Osteoblast (primary cell): ENCODE data around the gene CACTIN. TPM values are rescaled to one million over a fixed set of nuclear protein-coding genes. Genes with fewer than 3 reads are reported as not detected.
A peak's percentile ranks its signal among the peaks of the same experiment; 100 is the strongest.

Experiments
- DNase-seq: peaks from one replicate; pipeline ENCODE4 v3.0.0; 2011; ENCODE audit warnings: low spot score, mixed read lengths; ENCODE audit not compliant: insufficient read length; ENCODE audit errors: missing footprints
- H2AFZ ChIP-seq: 2 replicates; pipeline ENCODE4 v1.6.0; 2011; ENCODE audit warnings: mild to moderate bottlenecking, low read length
- H3K27ac ChIP-seq: 2 replicates; pipeline ENCODE4 v1.5.1; 2011; ENCODE audit warnings: mild to moderate bottlenecking, low read depth, low read length, moderate library complexity
- H3K27me3 ChIP-seq: 2 replicates; pipeline ENCODE4 v1.6.0; 2012; ENCODE audit warnings: mild to moderate bottlenecking, control low read depth, inconsistent platforms, low read length, moderate library complexity; ENCODE audit not compliant: insufficient read depth
- H3K36me3 ChIP-seq: 2 replicates; pipeline ENCODE4 v1.5.1; 2011; ENCODE audit warnings: mild to moderate bottlenecking, low read length, control low read depth, moderate library complexity; ENCODE audit not compliant: insufficient read depth
- H3K4me1 ChIP-seq: 2 replicates; pipeline ENCODE4 v1.5.1; 2011; ENCODE audit warnings: mild to moderate bottlenecking, low read length, control low read depth, moderate library complexity; ENCODE audit not compliant: insufficient read depth
- H3K4me2 ChIP-seq: 2 replicates; pipeline ENCODE4 v1.6.0; 2011; ENCODE audit warnings: mild to moderate bottlenecking, low read length; ENCODE audit not compliant: insufficient read depth
- H3K4me3 ChIP-seq: fragments of 200-600 bp; sonication (generic); 3 replicates; pipeline ENCODE4 v1.5.1; 2012; ENCODE audit warnings: mild to moderate bottlenecking, low read length, inconsistent platforms; ENCODE audit not compliant: insufficient read depth
- H3K79me2 ChIP-seq: 2 replicates; pipeline ENCODE4 v1.6.0; 2012; ENCODE audit warnings: mild to moderate bottlenecking, low read length, control low read depth, inconsistent platforms; ENCODE audit not compliant: insufficient read depth
- H3K9me3 ChIP-seq: 2 replicates; pipeline ENCODE4 v1.5.1; 2011; ENCODE audit warnings: low read depth, low read length, control low read depth
- H4K20me1 ChIP-seq: 2 replicates; pipeline ENCODE4 v1.6.0; 2012; ENCODE audit warnings: mild to moderate bottlenecking, low read length, control low read depth; ENCODE audit not compliant: insufficient read depth
- CTCF ChIP-seq: IDR thresholded peaks from 2 replicates; pipeline ENCODE4 v1.5.1; 2011; ENCODE audit warnings: mild to moderate bottlenecking, low read depth, low read length, moderate library complexity; ENCODE audit errors: extremely low read depth
- total RNA-seq: library from RNA; depleted of rRNA; stranded (reverse); fragments of >200 nt; gene quantifications from 2 replicates; pipeline ENCODE4 v1.2.3, GENCODE V29; 2012

Gene CACTIN
- total RNA-seq, 1 donor: 19.9 TPM

- peak; percentile 79 for DNase-seq
- TF ChIP-seq CTCF: no peak
- no peak overlapping the region for H3K4me2 ChIP-seq
- no peaks in the 10 kb centered on the region for H3K27me3 ChIP-seq
- peaks cover 17% of the 10 kb centered on the region for H3K4me1 ChIP-seq
- no peak overlapping the region for H2AFZ ChIP-seq
- H3K79me2 ChIP-seq: peaks cover 5% of the 10 kb centered on the region
- peaks cover 11% of the 10 kb centered on the region for H3K36me3 ChIP-seq
- no peak overlapping the region for H3K4me3 ChIP-seq
- no peaks in the 10 kb centered on the region for H3K9me3 ChIP-seq
- H4K20me1 ChIP-seq: no peaks in the 10 kb centered on the region
- H3K27ac ChIP-seq: no peak overlapping the region
These were observed 51.3 kb downstream of the CACTIN start for GRCh38 chr19:3575260-3575741.

GRCh38 chr19:3573858-3574637 lies 52.5 kb downstream of the CACTIN start:
- Histone ChIP-seq H3K27me3 (no peaks in the 10 kb centered on the region), H3K79me2 (peaks cover 5% of the 10 kb centered on the region), H3K9me3 (no peaks in the 10 kb centered on the region), H3K4me2 (peak overlapping the region; percentile 86), H3K36me3 (peaks cover 11% of the 10 kb centered on the region), H3K4me3 (peak overlapping the region; percentile 90), H4K20me1 (no peaks in the 10 kb centered on the region), H2AFZ (no peak overlapping the region), H3K4me1 (peaks cover 7% of the 10 kb centered on the region), H3K27ac (no peak overlapping the region)
- peak; percentile 99 for DNase-seq
- no peak for TF ChIP-seq CTCF

- H4K20me1 ChIP-seq: no peaks in the 10 kb centered on the region
- peak overlapping the region; percentile 86 for H3K4me2 ChIP-seq
- peaks cover 11% of the 10 kb centered on the region for H3K36me3 ChIP-seq
- no peaks in the 10 kb centered on the region for H3K27me3 ChIP-seq
- peak overlapping the region; percentile 41 for H3K27ac ChIP-seq
- H3K9me3 ChIP-seq: no peaks in the 10 kb centered on the region
- DNase-seq: peak; percentile 81
- peaks cover 7% of the 10 kb centered on the region for H3K4me1 ChIP-seq
- H3K79me2 ChIP-seq: peaks cover 5% of the 10 kb centered on the region
- H3K4me3 ChIP-seq: peak overlapping the region; percentile 90
- H2AFZ ChIP-seq: peak overlapping the region; percentile 35
- TF ChIP-seq CTCF: no peak
These were observed 53.3 kb downstream of the CACTIN start for GRCh38 chr19:3573162-3573857.

GRCh38 chr19:3572855-3573161 lies 53.8 kb downstream of the CACTIN start, which contains the start of gene HMG20B:
Gene HMG20B (plus strand): TSS chr19:3572944. CDS start chr19:3573310, 366 bp downstream.
- Histone ChIP-seq H4K20me1 (no peaks in the 10 kb centered on the region), H3K79me2 (peaks cover 5% of the 10 kb centered on the region), H3K4me2 (peak within 1 kb of the TSS; percentile 94), H3K4me3 (peak within 1 kb of the TSS; percentile 90), H2AFZ (peak within 1 kb of the TSS; percentile 100), H3K27me3 (no peaks in the 10 kb centered on the region), H3K36me3 (peaks cover 11% of the 10 kb centered on the region), H3K9me3 (no peaks in the 10 kb centered on the region), H3K27ac (peak within 1 kb of the TSS; percentile 78), H3K4me1 (peaks cover 7% of the 10 kb centered on the region)
- no peak for TF ChIP-seq CTCF
- DNase-seq: no peak
